ENCODE measurements around the gene OPA1.

OPA1 gene

GRCh38 chr3:193710286-193711165 is 117.5 kb downstream of the OPA1 start:
- DNase-seq (ENCODE audit: low read depth): no peak

- DNase-seq (ENCODE audit: low read depth): no peak
These were observed 118.1 kb downstream of the OPA1 start for GRCh38 chr3:193711166-193711485.

- no peak for DNase-seq (ENCODE audit: low read depth)
These were observed 118.5 kb downstream of the OPA1 start for GRCh38 chr3:193711523-193711963.

- no peak for DNase-seq (ENCODE audit: low read depth)
These were observed 119.1 kb downstream of the OPA1 start for GRCh38 chr3:193711964-193712598.

- DNase-seq (ENCODE audit: low read depth): no peak
These were observed 119.9 kb downstream of the OPA1 start for GRCh38 chr3:193712938-193713337.

GRCh38 chr3:193714523-193715137 is 121.6 kb downstream of the OPA1 start:
- DNase-seq (ENCODE audit: low read depth): no peak

GRCh38 chr3:193716150-193716549 is 123.1 kb downstream of the OPA1 start:
- no peak for DNase-seq (ENCODE audit: low read depth)

- no peak for DNase-seq (ENCODE audit: low read depth)
These were observed 126.7 kb downstream of the OPA1 start for GRCh38 chr3:193719735-193720134.

GRCh38 chr3:193720169-193720568 is 127.2 kb downstream of the OPA1 start:
- no peak for DNase-seq (ENCODE audit: low read depth)

GRCh38 chr3:193722566-193722965 is 129.6 kb downstream of the OPA1 start:
- DNase-seq (ENCODE audit: low read depth): no peak

- no peak for DNase-seq (ENCODE audit: low read depth)
These were observed 134.1 kb downstream of the OPA1 start for GRCh38 chr3:193727089-193727488.

- DNase-seq (ENCODE audit: low read depth): no peak
These were observed 135.6 kb downstream of the OPA1 start for GRCh38 chr3:193728429-193729087.

GRCh38 chr3:193729088-193729465 is 136.1 kb downstream of the OPA1 start:
- no peak for DNase-seq (ENCODE audit: low read depth)

GRCh38 chr3:193729601-193730000 is 136.6 kb downstream of the OPA1 start:
- DNase-seq (ENCODE audit: low read depth): no peak

- DNase-seq (ENCODE audit: low read depth): no peak
These were observed 137.5 kb downstream of the OPA1 start for GRCh38 chr3:193730511-193730910.

- DNase-seq (ENCODE audit: low read depth): no peak
These were observed 138.0 kb downstream of the OPA1 start for GRCh38 chr3:193730976-193731375.

- no peak for DNase-seq (ENCODE audit: low read depth)
These were observed 138.6 kb downstream of the OPA1 start for GRCh38 chr3:193731656-193732055.

GRCh38 chr3:193732391-193732790 is 139.4 kb downstream of the OPA1 start:
- no peak for DNase-seq (ENCODE audit: low read depth)

- DNase-seq (ENCODE audit: low read depth): no peak
These were observed 139.8 kb downstream of the OPA1 start for GRCh38 chr3:193732827-193733226.

GRCh38 chr3:193734737-193735366 is 141.8 kb downstream of the OPA1 start:
- no peak for DNase-seq (ENCODE audit: low read depth)

- DNase-seq (ENCODE audit: low read depth): no peak
These were observed 142.8 kb downstream of the OPA1 start for GRCh38 chr3:193735850-193736249.

GRCh38 chr3:193736616-193737015 is 143.6 kb downstream of the OPA1 start:
- DNase-seq (ENCODE audit: low read depth): no peak

Measured in stimulated activated CD8-positive, alpha-beta memory T cell treated with anti-CD3 and anti-CD28 coated beads, Interleukin-4, amount 100 ng/mL, for 24 hours (primary cell).